OCI-LY7 (cell line): ENCODE data around the gene NUDT8.

Experiments
- CTCF ChIP-seq: fragments of 200-600 bp; sonication (generic); conservative IDR thresholded peaks from 2 replicates; pipeline ENCODE4 v1.5.1; 2014; ENCODE audit warnings: mild to moderate bottlenecking, antibody characterized with exemption, low read length, moderate library complexity, mixed read lengths
- EZH2phosphoT487 ChIP-seq: fragments of 200-600 bp; sonication (generic); IDR thresholded peaks from 2 replicates; pipeline ENCODE4 v1.6.1; 2018; ENCODE audit warnings: low read depth, borderline replicate concordance, mild to moderate bottlenecking, mixed run types, antibody characterized with exemption, low read length, moderate library complexity, mixed read lengths

GRCh38 chr11:67631411-67631810 lies 1.7 kb upstream of the NUDT8 start:
- TF ChIP-seq CTCF, result no peak
- no peak for TF ChIP-seq EZH2phosphoT487
